ENCODE data around the gene ENC1.

The ENC1 gene

DNA sequence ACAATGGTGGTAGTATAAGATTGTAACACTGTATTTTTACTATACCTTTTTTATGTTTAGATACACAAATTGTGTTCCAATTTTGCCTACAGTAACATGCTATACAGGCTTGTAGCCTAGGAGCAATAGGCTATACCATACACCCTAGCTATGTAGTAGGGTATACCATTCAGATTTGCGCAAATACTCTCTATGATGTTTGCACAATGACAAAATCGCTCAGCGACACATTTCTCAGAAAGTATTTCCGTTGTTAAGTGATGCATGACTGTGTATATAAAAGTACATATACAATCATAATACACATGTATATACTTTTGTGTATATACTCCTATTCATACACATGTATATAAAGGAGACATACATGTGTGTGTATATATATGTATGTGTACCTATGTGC is 34.8 kb downstream of the ENC1 start:
- DNase-seq (ENCODE audit: insufficient read length, low spot score) (no peak), FAIRE-seq (no peak)
- TF ChIP-seq, protein P1, sequence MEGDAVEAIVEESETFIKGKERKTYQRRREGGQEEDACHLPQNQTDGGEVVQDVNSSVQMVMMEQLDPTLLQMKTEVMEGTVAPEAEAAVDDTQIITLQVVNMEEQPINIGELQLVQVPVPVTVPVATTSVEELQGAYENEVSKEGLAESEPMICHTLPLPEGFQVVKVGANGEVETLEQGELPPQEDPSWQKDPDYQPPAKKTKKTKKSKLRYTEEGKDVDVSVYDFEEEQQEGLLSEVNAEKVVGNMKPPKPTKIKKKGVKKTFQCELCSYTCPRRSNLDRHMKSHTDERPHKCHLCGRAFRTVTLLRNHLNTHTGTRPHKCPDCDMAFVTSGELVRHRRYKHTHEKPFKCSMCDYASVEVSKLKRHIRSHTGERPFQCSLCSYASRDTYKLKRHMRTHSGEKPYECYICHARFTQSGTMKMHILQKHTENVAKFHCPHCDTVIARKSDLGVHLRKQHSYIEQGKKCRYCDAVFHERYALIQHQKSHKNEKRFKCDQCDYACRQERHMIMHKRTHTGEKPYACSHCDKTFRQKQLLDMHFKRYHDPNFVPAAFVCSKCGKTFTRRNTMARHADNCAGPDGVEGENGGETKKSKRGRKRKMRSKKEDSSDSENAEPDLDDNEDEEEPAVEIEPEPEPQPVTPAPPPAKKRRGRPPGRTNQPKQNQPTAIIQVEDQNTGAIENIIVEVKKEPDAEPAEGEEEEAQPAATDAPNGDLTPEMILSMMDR (IDR thresholded peaks at IDR 0.05; ENCODE audit: insufficient read depth, missing control alignments) = no peak

DNA sequence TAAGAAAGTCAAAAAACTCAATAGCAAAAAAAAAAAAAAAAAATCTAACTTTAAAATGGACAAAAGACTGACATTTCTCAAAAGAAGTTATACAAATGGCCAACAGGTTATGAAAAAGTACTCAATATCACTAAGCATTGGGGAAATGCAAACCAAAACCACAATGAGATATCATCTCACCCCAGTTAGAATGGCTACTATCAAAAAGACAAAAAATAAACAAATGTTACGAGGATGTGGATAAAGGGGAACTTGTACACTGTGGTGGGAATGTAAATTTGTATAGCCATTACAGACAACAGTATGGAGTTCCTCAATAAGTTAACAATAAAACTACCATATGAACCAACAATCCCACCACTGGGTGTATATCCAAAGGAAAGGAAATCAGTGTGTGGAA is 37.2 kb downstream of the ENC1 start:
- DNase-seq (ENCODE audit: insufficient read length, low spot score) = no peak
- FAIRE-seq = peak; percentile 53
- TF ChIP-seq, protein P1 (IDR thresholded peaks at IDR 0.05; ENCODE audit: insufficient read depth, missing control alignments) = no peak

DNA sequence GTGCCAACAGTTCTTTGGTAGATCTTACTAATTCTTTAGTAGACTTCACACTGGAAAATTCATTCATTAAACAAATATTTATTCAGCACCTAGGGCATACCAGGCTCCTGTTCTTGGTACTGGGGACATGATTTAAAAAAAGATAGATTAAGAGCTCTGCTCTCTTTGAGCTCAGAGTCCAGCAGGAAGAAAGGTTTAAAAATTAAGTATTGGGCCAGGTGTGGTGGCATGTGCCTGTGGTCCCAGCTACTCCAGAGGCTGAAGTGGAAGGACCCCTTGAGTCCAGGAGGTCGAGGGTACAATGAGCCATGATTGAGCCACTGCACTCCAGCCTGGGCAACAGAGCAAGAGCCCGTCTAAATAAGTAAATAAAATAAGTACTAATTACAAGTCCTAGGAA is 41.4 kb downstream of the ENC1 start:
- no peak for DNase-seq (ENCODE audit: insufficient read length, low spot score)
- TF ChIP-seq, protein P1 (IDR thresholded peaks at IDR 0.05; ENCODE audit: insufficient read depth, missing control alignments) = no peak
- no peak for FAIRE-seq

DNA sequence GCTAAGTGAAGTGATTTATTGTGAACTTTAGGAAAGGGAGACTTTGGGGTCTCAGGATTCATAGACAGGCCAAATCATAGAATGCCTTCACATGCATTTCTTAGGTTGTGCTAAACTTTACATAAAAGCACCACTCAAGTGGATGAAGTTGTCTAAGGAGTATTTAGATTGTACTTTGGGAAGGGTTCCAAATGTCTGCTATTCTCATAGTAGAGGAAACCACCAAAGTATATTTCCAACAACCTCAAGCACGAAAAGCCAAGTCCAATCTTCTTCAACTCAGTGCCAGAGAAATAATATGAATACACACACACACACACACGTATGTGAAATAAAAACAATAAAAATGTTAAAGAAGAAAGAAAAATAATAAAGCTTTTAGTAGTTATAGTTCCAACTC is 41.8 kb downstream of the ENC1 start:
- FAIRE-seq = no peak
- DNase-seq (ENCODE audit: insufficient read length, low spot score) = no peak
- TF ChIP-seq, protein P1 (IDR thresholded peaks at IDR 0.05; ENCODE audit: insufficient read depth, missing control alignments) = no peak

DNA sequence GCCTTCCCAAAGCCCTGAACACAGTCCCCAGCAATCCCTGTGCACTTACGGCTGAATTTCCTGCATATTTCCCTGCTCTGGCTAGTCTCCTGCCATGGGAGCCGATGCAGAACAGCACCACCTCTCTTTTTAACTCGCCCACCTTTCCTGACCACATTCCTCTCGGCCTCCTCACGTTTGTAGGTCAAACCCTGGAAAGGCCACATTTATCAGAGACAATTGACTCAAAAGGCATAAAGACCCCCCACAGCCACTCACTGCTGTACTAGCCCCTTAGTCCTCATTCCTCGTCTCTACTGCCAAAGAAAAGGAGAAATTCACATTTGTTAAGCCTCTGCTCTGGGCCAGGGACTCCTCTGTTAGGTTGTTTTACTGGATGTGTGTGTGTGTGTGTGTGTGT is 43.6 kb downstream of the ENC1 start:
- TF ChIP-seq, protein P1 (IDR thresholded peaks at IDR 0.05; ENCODE audit: insufficient read depth, missing control alignments) = no peak
- DNase-seq (ENCODE audit: insufficient read length, low spot score) (no peak), FAIRE-seq (no peak)

DNA sequence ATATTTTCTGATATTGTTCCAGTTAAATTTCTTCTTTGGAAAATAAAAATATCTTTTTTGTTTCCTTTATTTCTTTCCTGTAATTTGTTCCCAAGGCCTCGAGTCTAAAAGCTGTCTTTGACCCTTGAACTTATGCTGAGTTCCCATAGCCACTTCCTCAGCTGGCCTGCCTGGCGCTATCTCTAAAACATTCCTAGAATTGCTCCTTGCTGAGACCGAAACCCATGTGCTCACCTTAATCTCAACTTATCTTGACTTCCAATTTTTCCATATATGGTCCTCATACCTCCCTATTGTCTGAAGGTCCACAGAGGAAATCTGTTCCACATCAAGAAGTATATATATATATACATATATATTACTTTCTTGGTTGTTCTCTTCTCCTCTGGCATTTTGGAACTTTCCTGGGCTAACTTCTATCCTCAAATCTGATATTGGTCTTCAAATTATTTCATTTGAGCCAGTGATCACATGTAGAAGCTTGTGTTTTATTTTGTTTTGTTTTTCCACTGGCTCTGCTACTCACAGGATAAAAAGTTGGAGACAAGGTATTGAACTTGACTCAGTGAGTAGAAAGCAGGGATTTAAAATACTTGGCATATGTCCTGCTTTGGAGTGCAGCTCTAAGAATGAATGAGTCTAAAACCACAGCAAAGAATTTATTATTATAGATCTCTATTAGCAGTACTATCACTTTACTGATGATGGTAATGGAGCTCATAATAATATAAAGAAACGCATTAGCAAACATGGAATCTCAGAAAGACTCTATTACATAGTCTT is 45.2 kb downstream of the ENC1 start:
- TF ChIP-seq, protein P1 (IDR thresholded peaks at IDR 0.05; ENCODE audit: insufficient read depth, missing control alignments) = no peak
- DNase-seq (ENCODE audit: insufficient read length, low spot score) (no peak), FAIRE-seq (no peak)

Data from D721Med (cell line).